GM21526 (cell line): ENCODE results near the gene UBXN1.
"Not testable (repeated sequence)": the region's sequence is repeated elsewhere in the genome, so short reads cannot be mapped to it uniquely, and the experiment has no call there.

Experiments
- ATAC-seq: cut with Tn5 transposase; IDR thresholded peaks from one replicate; pipeline ENCODE4 v1.9.1; 2021; ENCODE audit warnings: moderate library complexity; ENCODE audit not compliant: unreplicated experiment, low FRiP score

Gene UBXN1

DNA sequence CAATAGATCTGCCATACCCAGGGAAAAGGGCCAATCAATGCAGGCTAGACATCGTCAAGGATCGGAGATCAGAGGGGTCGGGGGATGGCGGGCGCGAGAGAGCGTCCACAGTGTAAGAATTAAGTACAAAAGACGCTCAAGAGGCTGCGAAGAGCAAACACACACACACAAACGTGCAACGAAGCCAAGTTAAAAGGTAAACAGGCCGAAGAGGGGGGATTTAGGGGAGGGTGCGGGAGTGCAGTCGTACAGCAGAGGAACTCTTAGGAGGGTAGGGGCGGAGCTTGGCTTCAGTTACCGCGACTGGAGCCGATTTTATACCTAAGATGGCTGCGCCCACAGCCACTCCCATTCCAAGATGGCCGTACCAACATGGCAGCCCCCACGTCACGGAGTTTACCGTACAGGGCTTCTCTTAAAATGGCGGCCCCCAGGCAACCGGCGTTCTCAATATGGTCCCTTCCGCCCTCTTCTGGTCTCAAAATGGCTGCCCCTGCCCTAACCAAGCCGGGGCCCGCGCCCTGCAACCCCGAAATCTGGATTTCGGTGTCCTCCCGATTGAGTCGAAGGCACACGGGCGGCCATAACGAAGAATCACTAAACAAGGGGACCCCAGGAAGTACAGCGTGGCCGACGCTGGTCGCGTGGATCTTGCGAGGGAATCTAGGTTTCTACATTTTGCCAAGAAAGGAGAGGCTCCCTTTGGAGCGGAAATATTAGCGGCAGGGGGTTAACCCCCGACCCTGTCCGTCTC lies 30.6 kb upstream of the UBXN1 start:
- peak; percentile 57 for ATAC-seq

DNA sequence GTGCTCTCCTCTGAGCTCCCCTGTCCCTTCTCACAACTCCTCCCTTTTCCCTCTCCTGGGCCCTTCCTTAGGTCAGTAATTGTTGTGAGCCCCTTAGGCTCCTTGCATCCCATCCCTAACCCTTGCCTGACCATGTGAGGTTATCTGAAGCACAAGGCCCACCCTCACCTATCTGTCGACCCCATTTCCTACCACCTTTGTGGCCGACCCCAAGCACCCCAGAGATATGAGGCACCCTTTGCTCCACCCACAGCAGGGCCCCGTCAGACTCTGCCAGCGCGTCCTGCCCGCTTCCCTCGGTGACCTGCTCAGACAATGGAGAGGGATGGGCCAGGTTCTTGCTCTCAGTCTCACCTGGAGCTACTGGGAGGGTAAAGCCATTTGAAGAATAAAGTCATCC lies 29.9 kb upstream of the UBXN1 start:
- peak; percentile 1 for ATAC-seq

DNA sequence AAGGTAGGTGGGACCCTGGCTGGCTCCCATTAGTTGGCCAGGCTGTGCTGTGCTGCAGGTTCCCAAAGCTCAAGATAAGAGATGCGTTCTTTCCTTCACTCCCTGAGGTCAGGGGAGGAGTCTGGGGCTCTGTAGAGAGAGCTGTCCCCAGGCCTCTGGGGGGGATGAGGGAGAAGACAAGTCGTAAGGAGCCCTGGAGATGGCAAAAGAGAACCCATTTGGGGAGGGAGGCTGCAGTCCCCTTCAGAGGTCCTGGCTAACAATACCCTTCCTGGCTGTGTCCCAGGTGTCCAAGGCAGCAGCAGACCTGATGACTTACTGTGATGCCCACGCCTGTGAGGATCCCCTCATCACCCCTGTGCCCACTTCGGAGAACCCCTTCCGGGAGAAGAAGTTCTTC lies 29.5 kb upstream of the UBXN1 start:
- ATAC-seq = no peak

DNA sequence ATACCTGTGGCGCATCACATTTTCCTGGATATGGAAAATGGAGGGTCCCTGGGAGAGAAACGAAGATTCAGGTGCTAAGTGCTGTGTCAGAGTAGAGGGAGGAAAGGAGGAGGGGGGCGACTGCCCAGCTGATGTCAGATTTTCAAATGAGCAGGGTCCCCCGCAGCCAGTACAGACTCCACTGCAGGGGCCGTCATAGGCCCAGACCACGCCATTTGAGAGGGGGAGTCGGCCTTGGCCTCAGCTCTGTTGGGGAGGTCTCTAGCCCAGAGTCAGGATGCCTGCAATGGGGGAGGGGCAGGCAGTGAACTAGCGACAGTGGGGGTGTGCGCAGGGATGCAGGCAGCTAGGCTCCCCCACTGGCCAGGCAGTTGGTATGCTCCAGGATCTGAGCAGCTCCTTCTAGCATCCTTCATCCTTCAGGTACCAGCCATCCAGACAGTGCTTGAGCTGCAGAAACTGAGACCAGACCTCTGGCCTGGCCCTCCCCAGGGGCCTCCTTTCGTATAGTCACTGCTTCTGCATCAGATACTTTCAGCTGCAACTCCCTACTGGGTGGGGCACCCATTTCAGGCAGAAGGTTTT lies 28.5 kb upstream of the UBXN1 start, which contains the start of the genes BSCL2 and GNG3:
Gene BSCL2 (minus strand): TSS at position 148 of the 585 bp plus-strand sequence. CDS start 229 bp downstream, outside the sequence.
Gene GNG3 (plus strand): TSS at position 400 of the 585 bp plus-strand sequence. CDS start 620 bp downstream, outside the sequence.
- ATAC-seq = no peak

DNA sequence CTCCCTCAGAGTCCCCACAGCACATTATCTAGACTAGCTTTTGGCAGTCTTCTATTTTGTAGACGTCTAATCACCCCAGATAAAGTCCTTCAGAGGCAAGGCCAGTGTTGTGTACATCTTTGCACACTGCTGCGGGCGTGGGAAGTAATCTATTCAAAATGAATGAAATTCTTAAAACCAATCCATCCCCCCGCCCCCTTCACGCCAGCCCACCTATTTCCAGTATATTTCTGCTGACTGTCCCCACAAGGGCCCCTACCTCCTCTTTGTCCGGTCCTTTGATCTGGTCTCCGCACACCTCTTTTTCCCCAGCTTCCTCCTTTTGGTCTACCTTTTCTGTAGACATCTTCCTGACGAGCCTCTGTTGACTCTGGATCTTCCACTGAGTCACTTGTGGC lies 28.0 kb upstream of the UBXN1 start:
- no peak for ATAC-seq

DNA sequence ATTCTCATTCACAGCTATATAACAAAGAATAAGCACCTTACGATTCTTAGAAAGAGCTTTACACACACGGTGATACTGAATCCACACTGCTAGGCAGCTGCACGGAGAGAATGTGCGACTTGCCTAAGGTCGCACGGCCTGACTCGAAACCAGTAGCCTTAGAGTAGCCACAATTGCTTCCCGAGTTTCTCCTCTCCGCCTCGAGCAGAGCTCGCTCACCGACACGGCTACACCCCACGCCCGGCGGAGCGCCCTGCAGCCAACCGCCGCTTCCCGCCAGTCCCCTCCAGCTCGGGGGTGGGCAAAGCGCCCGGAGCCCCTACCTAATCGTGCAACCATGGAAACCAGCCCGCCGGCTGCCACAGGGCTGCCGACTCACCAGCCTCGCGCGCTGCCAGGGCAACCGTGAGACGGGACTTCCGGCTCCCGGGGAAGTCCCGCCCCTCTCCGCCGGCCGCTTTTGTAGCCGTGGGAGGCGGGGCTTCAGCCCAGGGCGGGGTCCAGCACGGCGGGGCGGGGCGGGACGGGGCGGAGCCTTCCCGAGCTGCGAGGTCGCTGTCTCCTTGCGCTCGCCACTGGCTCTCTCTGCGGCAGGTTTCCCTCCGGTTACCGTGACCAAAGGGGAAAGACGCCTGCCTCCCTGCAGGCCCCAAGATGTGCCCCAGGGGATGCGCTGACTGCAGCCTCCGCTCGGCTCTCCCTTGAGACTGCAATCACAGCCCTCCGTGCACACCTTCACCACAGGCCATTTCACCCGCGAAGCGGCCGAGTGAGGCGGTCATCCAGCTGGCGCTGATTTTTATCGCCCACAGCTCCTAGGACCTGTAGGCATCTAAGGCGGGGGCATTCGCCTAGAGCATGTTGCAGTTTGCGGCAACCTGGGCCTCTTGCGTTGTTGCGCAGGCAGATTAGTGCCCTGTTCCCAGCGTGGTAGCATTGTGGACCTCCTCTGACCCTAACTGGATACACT lies 27.3 kb upstream of the UBXN1 start:
- peak; percentile 43 for ATAC-seq

DNA sequence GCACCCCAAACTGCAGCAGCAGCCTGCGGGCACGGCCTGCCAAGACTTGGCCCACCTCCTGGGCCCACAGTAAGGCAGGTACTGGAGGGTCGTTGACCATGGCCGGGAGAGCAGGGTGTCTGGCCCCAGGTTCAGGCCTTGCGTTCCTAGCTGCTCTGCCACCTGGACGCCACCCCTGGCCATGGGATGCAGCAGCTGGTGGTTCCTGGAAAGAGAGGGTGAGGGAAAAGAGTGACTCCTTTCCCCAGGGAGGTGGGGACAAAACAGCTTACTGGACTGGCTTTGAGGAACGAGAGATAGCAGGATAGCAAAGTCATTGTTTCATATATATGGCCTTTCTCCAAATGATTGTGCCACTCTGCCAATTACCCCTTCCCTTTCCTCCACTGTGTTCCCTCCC lies 26.5 kb upstream of the UBXN1 start:
- no peak for ATAC-seq

DNA sequence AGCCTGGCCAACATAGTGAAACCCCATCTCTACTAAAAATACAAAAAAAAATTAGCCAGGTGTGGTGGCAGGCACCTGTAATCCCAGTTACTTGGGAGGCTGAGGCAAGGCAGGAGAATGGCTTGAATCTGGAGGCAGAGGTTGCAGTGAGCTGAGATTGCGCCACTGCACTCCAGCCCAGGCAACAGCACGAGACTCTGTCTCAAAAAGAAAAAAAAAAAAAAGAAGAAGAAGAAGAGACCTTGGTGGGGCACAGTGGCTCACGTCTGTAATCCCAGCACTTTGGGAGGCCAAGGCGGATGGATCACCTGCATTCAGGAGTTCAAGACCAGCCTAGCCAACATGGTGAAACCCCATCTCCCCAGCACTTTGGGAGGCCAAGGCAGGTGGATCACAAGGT lies 25.0 kb upstream of the UBXN1 start:
- not testable (repeated sequence) for ATAC-seq

DNA sequence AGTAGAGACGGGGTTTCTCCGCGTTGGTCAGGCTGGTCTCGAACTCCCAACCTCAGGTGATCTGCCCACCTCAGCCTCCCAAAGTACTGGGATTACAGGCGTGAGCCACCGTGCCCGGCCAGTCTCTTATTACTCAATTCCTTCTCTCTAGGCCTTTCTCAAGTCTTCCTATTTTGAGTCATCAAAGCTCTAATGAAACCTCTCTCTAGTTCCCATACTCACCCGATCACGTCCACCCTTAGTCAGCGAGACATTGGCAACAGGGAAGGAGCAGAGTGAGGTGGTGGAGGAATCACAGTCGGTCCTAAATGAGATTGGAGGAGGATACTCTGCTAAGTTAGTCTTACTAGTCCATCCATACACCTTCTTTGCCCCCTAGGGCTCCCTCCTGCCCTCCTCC lies 23.4 kb upstream of the UBXN1 start:
- no peak for ATAC-seq

DNA sequence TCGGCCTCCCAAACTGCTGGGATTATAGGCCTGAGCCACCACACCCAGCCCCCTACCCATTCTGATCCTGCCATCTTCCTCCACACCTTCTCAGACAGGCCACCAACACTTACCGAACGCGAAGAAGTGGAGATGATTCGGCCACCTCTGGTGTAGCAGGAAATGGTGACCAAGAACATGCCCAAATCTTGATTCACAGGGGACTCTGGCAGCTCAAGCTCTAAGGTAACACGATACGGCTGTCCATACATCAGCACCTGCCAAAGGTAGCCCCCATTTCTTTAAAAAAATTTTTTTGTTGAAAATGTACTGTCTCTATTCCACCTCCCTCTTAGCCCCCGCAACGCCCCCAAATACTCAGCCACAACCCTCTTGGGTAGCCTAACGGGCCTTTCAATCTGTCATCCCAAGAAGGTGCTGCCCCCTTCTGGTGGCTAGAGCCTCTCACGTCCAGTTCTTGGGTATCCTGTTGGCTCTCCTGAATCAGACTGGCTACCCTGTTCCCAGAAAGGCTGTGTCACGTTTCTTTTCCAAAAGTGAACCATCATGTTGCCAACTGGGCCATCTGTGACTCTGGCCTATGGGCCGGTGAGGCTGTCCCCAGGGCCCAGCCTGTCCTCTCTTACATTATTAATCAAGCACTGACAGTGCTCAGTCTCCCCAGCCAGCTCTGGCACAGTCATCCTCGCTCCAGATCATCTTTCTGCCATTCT lies 15.7 kb upstream of the UBXN1 start:
- no peak for ATAC-seq

DNA sequence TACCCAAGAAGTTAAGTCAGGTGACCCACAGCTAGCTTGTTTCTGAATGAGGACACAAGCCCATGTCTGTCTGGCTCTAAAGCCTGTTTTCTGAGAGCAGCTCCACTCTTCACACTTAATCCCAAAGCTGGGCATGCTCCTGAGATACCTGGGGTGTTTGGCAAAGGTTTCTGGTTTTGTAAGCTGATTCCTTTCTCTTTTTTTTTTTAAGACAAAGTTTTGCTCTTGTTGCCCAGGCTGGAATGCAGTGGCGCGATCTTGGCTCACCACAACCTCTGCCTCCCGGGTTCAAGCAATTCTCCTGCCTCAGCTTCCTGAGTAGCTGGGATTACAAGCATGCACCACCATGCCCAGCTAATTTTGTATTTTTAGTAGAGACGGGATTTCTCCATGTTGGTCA lies 14.8 kb upstream of the UBXN1 start:
- ATAC-seq = not testable (repeated sequence)

DNA sequence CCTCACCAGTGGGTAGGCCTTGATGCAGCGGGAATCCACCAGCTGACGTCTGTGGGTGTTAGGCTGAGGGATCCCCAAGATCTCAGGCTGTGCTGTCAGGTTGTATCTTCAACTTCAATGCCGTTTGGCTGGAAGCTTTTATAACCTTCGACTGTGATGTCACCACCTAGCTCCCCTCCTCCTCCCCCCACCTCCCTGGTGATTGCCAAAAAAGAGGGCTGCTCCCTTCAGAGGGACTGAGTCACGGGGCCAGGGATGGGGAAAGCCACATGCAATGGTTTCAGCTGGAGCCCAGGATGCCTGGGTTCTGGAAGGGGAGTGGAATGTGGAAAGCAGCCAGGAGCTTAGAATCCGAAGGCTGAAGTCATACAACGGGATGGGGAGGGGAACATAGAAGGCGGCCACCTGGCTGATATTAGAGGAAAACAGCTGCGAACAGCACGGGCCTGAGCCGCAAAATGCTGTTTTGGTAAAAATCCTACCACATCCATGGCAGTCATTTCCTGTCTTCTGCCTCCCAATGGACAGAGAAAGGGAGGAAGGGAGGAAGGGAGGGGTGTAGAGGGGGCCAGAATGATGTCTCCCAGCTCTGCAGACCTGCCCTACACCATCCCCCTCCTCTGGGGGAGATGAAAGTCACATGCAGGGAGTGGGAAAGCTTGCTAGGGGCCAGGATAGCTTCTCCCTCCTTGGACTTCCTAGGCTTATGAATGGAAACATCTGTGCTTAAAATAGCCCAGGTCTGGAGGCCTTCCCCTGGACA lies 10.7 kb upstream of the UBXN1 start, which contains the start of gene LRRN4CL:
Gene LRRN4CL (minus strand): TSS at position 110 of the 763 bp plus-strand sequence. CDS start 1,022 bp downstream, outside the sequence.
- no peak for ATAC-seq

DNA sequence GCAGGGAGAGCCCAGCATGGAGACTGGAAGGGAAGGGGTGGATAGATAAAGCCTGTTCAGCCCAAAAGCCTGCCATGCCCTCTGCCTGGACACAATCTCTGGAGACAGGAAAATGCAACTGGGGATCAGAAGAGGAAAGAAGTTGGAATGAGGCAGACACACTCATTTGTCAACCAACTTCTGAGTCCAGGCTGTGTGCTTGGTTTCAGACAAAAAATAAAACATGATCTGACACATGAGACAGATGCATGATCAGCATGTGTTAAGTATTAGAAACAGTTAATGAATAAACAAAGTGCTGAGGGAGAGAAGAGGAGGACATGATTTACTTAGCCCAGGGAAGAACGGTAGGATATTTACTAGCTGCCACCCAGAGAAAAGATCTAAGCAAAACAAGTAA lies 9.6 kb upstream of the UBXN1 start:
- ATAC-seq = no peak

DNA sequence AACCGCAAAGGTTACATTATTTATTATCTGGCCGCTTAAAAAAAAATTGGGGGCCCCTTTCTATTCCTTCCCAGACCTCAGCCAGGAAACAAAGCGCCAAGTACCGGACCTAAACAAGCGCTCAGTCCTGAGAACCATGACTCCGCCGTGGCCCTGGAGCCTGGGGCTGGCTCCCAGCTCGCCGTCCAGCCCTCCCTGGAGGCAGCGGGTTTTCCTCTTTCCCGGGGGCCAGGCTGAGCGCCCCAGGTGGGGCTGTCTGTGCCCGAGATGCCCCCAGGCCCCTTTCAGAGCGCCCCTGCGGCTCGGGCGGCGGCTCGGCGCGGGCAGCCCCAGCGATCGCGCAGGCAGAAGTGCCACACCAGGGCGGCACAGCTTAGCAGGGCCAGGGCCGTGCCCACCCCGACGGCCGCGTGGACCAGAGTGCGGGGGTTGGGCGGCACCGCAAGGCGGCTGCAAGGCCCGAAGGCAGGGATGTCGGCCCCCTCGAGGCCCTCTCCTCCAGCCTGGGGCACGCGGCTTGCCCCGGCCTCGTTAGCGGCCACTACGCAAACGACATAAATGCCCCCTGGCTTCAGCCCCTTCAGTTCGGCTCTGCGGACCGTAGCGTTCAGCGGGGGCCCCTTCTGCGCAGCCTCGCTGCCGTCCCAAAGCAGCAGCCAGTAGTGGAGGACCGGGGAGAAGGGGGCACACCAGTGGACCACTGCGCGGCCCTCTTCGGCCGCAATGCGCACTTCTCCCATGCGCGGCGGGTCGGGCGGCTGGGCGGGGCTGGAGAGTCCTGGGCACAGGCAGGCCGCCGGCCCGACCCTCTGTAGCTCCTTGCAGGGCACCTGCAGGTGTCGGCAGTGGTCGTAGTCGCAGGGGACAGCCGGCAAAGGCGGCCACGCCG lies 8.9 kb upstream of the UBXN1 start:
- ATAC-seq = no peak

DNA sequence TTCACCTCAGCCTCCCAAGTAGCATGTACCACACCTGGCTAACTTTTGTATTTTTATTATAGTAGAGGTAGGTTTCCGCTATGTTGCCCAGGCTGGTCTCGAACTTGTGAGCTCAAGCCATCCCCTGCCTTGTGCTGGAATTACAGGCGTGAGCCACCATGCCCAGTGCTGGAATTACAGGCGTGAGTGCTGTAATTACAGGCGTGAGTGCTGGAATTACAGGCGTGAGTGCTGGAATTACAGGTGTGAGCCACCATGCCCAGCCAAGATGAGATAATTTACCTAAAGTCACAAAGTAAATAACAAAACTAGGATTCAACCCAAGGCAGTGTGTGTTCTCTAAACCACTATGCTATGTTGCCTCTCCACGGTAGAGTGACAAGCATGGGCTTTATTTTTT lies 3.6 kb upstream of the UBXN1 start:
- no peak for ATAC-seq

DNA sequence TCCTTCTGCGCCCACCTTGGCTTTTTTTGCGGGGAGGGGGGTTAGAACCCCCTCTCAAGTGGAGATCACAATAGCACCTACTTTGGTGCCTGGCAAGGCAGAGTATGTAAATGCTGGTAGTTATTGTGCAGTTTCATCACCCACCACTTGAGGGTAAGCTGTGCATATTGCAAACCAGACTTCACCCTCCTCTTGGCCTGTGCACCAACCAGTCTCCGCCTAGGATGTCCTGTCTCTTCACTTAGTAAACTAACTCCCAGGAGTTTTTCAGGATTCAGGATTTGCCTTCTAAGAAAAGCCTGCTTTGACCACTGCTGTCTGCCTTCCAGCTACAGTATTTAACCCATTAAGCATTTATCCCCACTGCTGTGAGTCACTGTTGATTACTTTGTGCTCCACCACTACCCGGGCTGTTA lies 2.0 kb upstream of the UBXN1 start:
- ATAC-seq = no peak

DNA sequence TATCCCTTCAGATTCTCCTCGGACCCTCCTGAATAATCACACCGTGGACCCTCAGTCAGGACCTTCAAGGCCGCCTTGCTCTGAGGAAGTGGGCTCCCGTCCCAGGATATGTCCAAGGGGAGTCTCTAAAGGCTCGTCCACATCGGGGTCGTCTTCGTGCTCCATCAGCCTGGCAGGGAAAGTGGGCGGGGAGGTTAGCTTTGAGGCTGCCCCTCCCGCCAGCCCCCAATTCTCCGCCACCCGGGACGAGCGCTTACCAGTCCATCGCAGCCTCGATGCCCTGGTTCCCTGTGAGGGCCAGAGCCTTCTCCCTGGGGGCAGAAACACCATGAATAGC lies 472 bp downstream of the UBXN1 start:
- ATAC-seq = no peak

DNA sequence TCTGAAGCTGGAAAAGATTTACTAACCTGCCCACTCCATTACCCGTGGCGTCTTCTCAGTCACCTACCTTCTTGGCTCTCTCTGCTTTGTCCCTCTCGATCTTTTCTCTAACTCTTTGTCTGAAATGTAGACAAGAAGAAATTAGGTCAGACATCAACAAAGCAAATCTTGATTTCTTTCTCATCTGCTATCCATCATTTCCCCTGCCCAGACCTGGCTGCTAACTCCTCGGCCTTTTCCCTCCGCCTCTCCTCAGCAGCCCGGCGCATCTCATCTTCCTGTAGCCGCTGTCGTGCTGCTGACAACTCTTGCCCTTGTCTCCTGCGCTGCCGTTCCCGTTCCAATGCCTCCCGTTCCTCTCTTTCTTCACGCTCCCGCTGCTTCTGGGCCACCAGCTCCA lies 1.2 kb downstream of the UBXN1 start:
- no peak for ATAC-seq

DNA sequence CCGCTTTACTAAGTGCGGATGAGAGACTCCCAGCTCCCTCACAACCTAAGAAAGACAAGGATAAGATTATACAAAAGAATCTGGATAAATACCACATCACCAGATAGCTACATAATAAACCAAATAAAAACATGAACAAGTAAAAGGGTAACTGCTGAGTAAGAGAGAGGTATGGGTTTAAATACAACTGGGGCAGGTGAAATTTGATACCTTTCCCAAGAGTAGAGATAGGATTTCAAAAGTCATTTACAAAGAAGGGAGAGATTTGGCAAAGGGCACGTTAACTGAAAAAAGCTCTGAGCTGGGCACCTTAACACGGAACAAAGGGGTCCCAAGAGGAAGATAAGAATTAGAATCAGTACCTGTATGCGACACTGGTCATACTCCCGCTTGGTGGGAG lies 1.7 kb downstream of the UBXN1 start:
- ATAC-seq = no peak
